HFFc6 (cell line): Measurements from ENCODE around the gene UVRAG. TPM values are rescaled to one million over a fixed set of nuclear protein-coding genes. Genes with fewer than 3 reads are reported as not detected.
"Not testable (repeated sequence)": the region's sequence is repeated elsewhere in the genome, so short reads cannot be mapped to it uniquely, and the experiment has no call there.

Experiments used
- DNase-seq: peaks from one replicate; pipeline ENCODE4 v3.0.0-alpha.2; 2018
- H3K27ac Mint-ChIP-seq: 2 replicates; pipeline ENCODE4 v1.8.0; 2020; ENCODE audit warnings: mild to moderate bottlenecking, mixed read lengths
- H3K27me3 Mint-ChIP-seq: 2 replicates; pipeline ENCODE4 v1.8.0; 2021; ENCODE audit warnings: mild to moderate bottlenecking, moderate library complexity, mixed read lengths; ENCODE audit not compliant: insufficient read depth
- H3K36me3 Mint-ChIP-seq: 2 replicates; pipeline ENCODE4 v1.8.0; 2021; ENCODE audit warnings: low read depth, mixed read lengths
- H3K4me1 Mint-ChIP-seq: 2 replicates; pipeline ENCODE4 v1.8.0; 2020; ENCODE audit warnings: low read depth, mixed read lengths
- H3K4me3 Mint-ChIP-seq: 2 replicates; pipeline ENCODE4 v1.8.0; 2020; ENCODE audit warnings: mild to moderate bottlenecking, moderate library complexity, mixed read lengths
- H3K9me3 Mint-ChIP-seq: 2 replicates; pipeline ENCODE4 v1.8.0; 2020; ENCODE audit warnings: mild to moderate bottlenecking, mixed read lengths
- total RNA-seq, 6 experiments: library from RNA; stranded (reverse); fragmentation: NEBNext Ultra II Directional; extraction: Animal tissue kit (Norgen Biotek cat#: 25700); gene quantifications; 2 replicates in 1 of 6; 3 replicates in 5 of 6; pipeline ENCODE4 v1.2.3, GENCODE V29; 2021
- TF ChIP-seq, protein P1 (sequence below): fragments of 200-600 bp; sonication (generic); IDR thresholded peaks from 2 replicates; pipeline ENCODE4 v1.5.0; 2021; ENCODE audit warnings: antibody characterized with exemption, mild to moderate bottlenecking

UVRAG gene
- total RNA-seq, 6 experiments from 2014 or later: 9.4 to 12.9 (median 10.7) TPM

- H3K4me3 Mint-ChIP-seq: peak overlapping the region; percentile 43; the same call in 1 of the 2 replicates
- no peaks in the 10 kb centered on the region for H3K9me3 Mint-ChIP-seq
- peak; percentile 39 for DNase-seq
- TF ChIP-seq, protein P1, sequence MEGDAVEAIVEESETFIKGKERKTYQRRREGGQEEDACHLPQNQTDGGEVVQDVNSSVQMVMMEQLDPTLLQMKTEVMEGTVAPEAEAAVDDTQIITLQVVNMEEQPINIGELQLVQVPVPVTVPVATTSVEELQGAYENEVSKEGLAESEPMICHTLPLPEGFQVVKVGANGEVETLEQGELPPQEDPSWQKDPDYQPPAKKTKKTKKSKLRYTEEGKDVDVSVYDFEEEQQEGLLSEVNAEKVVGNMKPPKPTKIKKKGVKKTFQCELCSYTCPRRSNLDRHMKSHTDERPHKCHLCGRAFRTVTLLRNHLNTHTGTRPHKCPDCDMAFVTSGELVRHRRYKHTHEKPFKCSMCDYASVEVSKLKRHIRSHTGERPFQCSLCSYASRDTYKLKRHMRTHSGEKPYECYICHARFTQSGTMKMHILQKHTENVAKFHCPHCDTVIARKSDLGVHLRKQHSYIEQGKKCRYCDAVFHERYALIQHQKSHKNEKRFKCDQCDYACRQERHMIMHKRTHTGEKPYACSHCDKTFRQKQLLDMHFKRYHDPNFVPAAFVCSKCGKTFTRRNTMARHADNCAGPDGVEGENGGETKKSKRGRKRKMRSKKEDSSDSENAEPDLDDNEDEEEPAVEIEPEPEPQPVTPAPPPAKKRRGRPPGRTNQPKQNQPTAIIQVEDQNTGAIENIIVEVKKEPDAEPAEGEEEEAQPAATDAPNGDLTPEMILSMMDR: no peak
- no peaks in the 10 kb centered on the region for H3K27me3 Mint-ChIP-seq
- peaks cover 66% of the 10 kb centered on the region for H3K4me1 Mint-ChIP-seq
- peak overlapping the region; percentile 71 for H3K27ac Mint-ChIP-seq
- H3K36me3 Mint-ChIP-seq: peaks cover 7% of the 10 kb centered on the region; the same call in 1 of the 2 replicates
These were observed 259.4 kb downstream of the UVRAG start for GRCh38 chr11:76074148-76075095.

DNA sequence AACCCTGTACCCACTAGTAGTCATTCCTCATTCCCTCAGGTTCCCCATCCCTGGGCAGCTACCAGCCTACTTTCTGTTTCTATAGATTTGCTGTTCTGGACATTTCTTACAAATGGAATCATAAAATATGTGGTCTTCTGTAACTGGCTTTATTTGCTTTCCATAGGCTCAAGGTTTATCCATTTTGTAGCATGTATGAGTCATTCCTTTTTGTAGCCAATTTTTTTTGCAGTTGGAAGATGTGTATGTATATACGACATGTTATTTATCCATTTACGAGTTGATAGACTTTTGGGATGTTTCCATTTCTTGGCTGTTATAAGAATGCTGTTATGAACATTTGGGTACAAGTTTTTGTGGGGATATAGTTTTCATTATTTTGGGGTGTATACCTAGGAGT is 260.7 kb downstream of the UVRAG start:
- Mint-ChIP-seq H3K9me3 (no peaks in the 10 kb centered on the region), H3K27me3 (no peaks in the 10 kb centered on the region), H3K36me3 (peaks cover 7% of the 10 kb centered on the region; the same call in 1 of the 2 replicates), H3K4me1 (peaks cover 72% of the 10 kb centered on the region), H3K4me3 (peak overlapping the region; percentile 23), H3K27ac (peak overlapping the region; percentile 41; the same call in 1 of the 2 replicates)
- no peak for DNase-seq
- TF ChIP-seq, protein P1: no peak

DNA sequence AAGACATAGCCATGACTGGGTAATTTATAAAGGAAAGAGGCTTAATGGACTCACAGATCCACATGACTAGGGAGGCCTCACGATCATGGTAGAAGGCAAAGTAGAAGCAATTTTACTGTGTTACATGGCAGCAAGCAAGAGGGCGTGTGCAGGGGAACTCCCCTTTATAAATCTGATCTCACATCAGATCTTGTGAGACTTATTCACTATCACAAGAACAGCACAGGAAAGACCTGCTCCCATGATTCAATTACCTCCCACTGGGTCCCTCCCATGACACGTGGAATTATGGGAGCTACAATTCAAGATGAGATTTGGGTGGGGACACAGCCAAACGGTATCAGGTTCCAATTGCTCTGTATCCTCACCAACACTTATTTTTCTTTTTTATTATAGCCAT is 261.2 kb downstream of the UVRAG start:
- H3K36me3 Mint-ChIP-seq, H3K27me3 Mint-ChIP-seq, DNase-seq, H3K27ac Mint-ChIP-seq, H3K9me3 Mint-ChIP-seq, H3K4me3 Mint-ChIP-seq: not testable (repeated sequence)
- peaks cover 68% of the 10 kb centered on the region for H3K4me1 Mint-ChIP-seq

GRCh38 chr11:76076749-76077148 is 261.7 kb downstream of the UVRAG start:
- peaks cover 63% of the 10 kb centered on the region for H3K4me1 Mint-ChIP-seq
- no peak overlapping the region for H3K4me3 Mint-ChIP-seq
- H3K36me3 Mint-ChIP-seq: peaks cover 7% of the 10 kb centered on the region; the same call in 1 of the 2 replicates
- H3K27me3 Mint-ChIP-seq: no peaks in the 10 kb centered on the region
- no peak for DNase-seq
- TF ChIP-seq, protein P1: no peak
- H3K9me3 Mint-ChIP-seq: no peaks in the 10 kb centered on the region
- no peak overlapping the region for H3K27ac Mint-ChIP-seq

- TF ChIP-seq, protein P1: no peak
- no peak overlapping the region for H3K4me3 Mint-ChIP-seq
- no peak for DNase-seq
- H3K27ac Mint-ChIP-seq: peak overlapping the region; percentile 14; the same call in 1 of the 2 replicates
- H3K9me3 Mint-ChIP-seq: no peaks in the 10 kb centered on the region
- H3K36me3 Mint-ChIP-seq: peaks cover 7% of the 10 kb centered on the region; the same call in 1 of the 2 replicates
- H3K4me1 Mint-ChIP-seq: peaks cover 54% of the 10 kb centered on the region
- H3K27me3 Mint-ChIP-seq: no peaks in the 10 kb centered on the region
These were observed 262.7 kb downstream of the UVRAG start for GRCh38 chr11:76077575-76078150.

DNA sequence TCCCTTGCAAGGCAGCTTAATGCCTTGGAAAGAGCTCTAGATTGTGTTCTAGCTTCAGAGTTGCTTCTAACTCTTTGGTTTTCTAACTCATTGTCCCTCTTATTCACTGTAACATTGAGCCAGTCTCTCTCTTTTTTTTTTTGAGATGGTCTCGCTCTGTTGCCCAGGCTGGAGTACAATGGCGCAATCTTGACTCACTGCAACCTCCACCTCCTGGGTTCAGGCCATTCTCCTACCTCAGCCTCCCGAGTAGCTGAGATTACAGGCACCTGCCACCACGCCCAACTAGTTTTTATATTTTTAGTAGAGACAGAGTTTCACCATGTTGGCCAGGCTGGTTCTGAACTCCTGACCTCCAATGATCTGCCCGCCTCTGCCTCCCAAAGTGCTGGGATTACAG is 266.1 kb downstream of the UVRAG start:
- not testable (repeated sequence) for DNase-seq, H3K27ac Mint-ChIP-seq, H3K27me3 Mint-ChIP-seq, H3K4me3 Mint-ChIP-seq, H3K36me3 Mint-ChIP-seq, H3K9me3 Mint-ChIP-seq
- H3K4me1 Mint-ChIP-seq: peaks cover 44% of the 10 kb centered on the region
